H1 (cell line): ENCODE data around the gene PDIA5. TPM values are rescaled to one million over a fixed set of nuclear protein-coding genes. Genes with fewer than 3 reads are reported as not detected.

Experiments used
- CTCF ChIA-PET: fragments of 300-600 bp; sonication (Branson Sonifier 250); formaldehyde crosslinking; loops from one replicate; lab custom pipeline; 2021; ENCODE audit not compliant: partially characterized antibody; lab: Charles Lee
- POLR2A ChIA-PET: fragments of 300-600 bp; sonication (Branson Sonifier 250); formaldehyde crosslinking; loops from one replicate; lab custom pipeline; 2021; ENCODE audit warnings: inconsistent platforms; ENCODE audit not compliant: partially characterized antibody; lab: Charles Lee
- DNase-seq, 2 experiments: peaks; one replicate each; pipeline versions ENCODE4 v3.0.0 to v3.0.0-alpha.2; 2010 to 2022; ENCODE audit warnings: low spot score in 2 of 2, low read depth in 1 of 2, mixed read lengths in 1 of 2
- FAIRE-seq: peaks from 2 replicates; lab custom pipeline; 2011; peaks lifted over from hg19 to GRCh38; lab: Jason Lieb, UNC
- H2AFZ ChIP-seq: 2 replicates; pipeline ENCODE4 v1.8.1; 2012; ENCODE audit warnings: low read length, inconsistent platforms
- H2AK5ac ChIP-seq: 2 replicates; pipeline ENCODE4 v1.6.1; 2013; ENCODE audit warnings: low read depth, low read length
- H2BK120ac ChIP-seq: replicated peaks from 2 replicates; pipeline ENCODE3; 2013; ENCODE audit warnings: low read depth, low read length, inconsistent platforms
- H2BK12ac ChIP-seq: 2 replicates; pipeline ENCODE4 v1.6.1; 2013; ENCODE audit warnings: low read depth, low read length
- H2BK15ac ChIP-seq: 2 replicates; pipeline ENCODE4 v1.6.1; 2013; ENCODE audit warnings: low read length
- H2BK20ac ChIP-seq: 2 replicates; pipeline ENCODE4 v1.6.1; 2013; ENCODE audit warnings: low read length
- H2BK5ac ChIP-seq: 2 replicates; pipeline ENCODE4 v1.6.1; 2013; ENCODE audit warnings: low read depth, low read length
- H3K14ac ChIP-seq: 2 replicates; pipeline ENCODE4 v1.6.1; 2013; ENCODE audit warnings: inconsistent platforms; ENCODE audit not compliant: insufficient read length
- H3K18ac ChIP-seq: 2 replicates; pipeline ENCODE4 v1.6.1; 2013; ENCODE audit warnings: low read length; ENCODE audit errors: extremely low read depth
- H3K23ac ChIP-seq: 2 replicates; pipeline ENCODE4 v1.6.1; 2013; ENCODE audit warnings: inconsistent platforms; ENCODE audit not compliant: insufficient read length
- H3K23me2 ChIP-seq: 2 replicates; pipeline ENCODE4 v1.6.1; 2013; ENCODE audit warnings: low read depth, low read length
- H3K27ac ChIP-seq: 2 replicates; pipeline ENCODE4 v1.6.1; 2011; ENCODE audit warnings: low read depth, low read length, inconsistent platforms
- H3K27me3 ChIP-seq, 4 experiments: replicated peaks in 1 of 4; 1 replicate in 1 of 4; 2 replicates in 3 of 4; pipeline versions ENCODE4 v1.6.1 to v1.8.1; 2011 to 2013; ENCODE audit warnings: low read length in 3 of 4, mild to moderate bottlenecking in 3 of 4, inconsistent platforms in 2 of 4, mixed read lengths in 2 of 4, moderate library complexity in 1 of 4; ENCODE audit not compliant: control insufficient read depth in 3 of 4, insufficient read depth in 3 of 4; ENCODE audit errors: extremely low read depth in 1 of 4
- H3K36me3 ChIP-seq, 4 experiments: 2 replicates each; pipeline versions ENCODE4 v1.6.1 to v1.8.1; 2011 to 2013; ENCODE audit warnings: mild to moderate bottlenecking in 4 of 4, low read length in 3 of 4, moderate library complexity in 2 of 4, control low read depth in 1 of 4, inconsistent platforms in 1 of 4; ENCODE audit not compliant: insufficient read depth in 4 of 4, control insufficient read depth in 2 of 4
- H3K4ac ChIP-seq: replicated peaks from 2 replicates; pipeline ENCODE3; 2013; ENCODE audit warnings: low read length, low read depth, mixed read lengths, inconsistent platforms; ENCODE audit not compliant: insufficient read length
- H3K4me1 ChIP-seq, 4 experiments: replicated peaks in 1 of 4; 1 replicate in 1 of 4; 2 replicates in 3 of 4; pipeline versions ENCODE4 v1.6.1 to v1.8.1; 2011 to 2013; ENCODE audit warnings: low read length in 3 of 4, inconsistent platforms in 2 of 4, mixed read lengths in 1 of 4; ENCODE audit not compliant: insufficient read depth in 4 of 4, control insufficient read depth in 3 of 4
- H3K4me2 ChIP-seq, 2 experiments: 2 replicates each; pipeline versions ENCODE4 v1.6.1 to v1.8.1; 2011 to 2013; ENCODE audit warnings: low read depth in 2 of 2, low read length in 2 of 2, control low read depth in 1 of 2, inconsistent platforms in 1 of 2, mild to moderate bottlenecking in 1 of 2; ENCODE audit not compliant: insufficient read depth in 1 of 2
- H3K4me3 ChIP-seq, 4 experiments: fragments of 200-600, 300-600 bp in 1 of 4; sonication (generic), shearing (Covaris generic), sonication (Bioruptor Twin) in 1 of 4; 2 replicates each; pipeline versions ENCODE4 v1.5.1 to v1.8.1; 2011 to 2016; ENCODE audit warnings: low read length in 4 of 4, low read depth in 3 of 4, control low read depth in 2 of 4, inconsistent platforms in 2 of 4, mild to moderate bottlenecking in 2 of 4, mixed read lengths in 1 of 4, moderate library complexity in 1 of 4; ENCODE audit not compliant: insufficient read depth in 2 of 4; ENCODE audit errors: extremely low read depth in 1 of 4
- H3K56ac ChIP-seq: replicated peaks from 2 replicates; pipeline ENCODE3; 2013; ENCODE audit warnings: low read depth, mild to moderate bottlenecking, mixed read lengths, low read length, inconsistent platforms; ENCODE audit not compliant: insufficient read length
- H3K79me1 ChIP-seq: 2 replicates; pipeline ENCODE4 v1.6.1; 2013; ENCODE audit warnings: low read depth, low read length, control low read depth
- H3K79me2 ChIP-seq, 2 experiments: 2 replicates each; pipeline versions ENCODE4 v1.6.1 to v1.8.1; 2012 to 2013; ENCODE audit warnings: low read length in 2 of 2, mild to moderate bottlenecking in 2 of 2, inconsistent platforms in 1 of 2; ENCODE audit not compliant: insufficient read depth in 2 of 2, control insufficient read depth in 1 of 2
- H3K9ac ChIP-seq, 4 experiments: replicated peaks in 1 of 4; 1 replicate in 1 of 4; 2 replicates in 3 of 4; pipeline versions ENCODE4 v1.6.1 to v1.8.1; 2011 to 2013; ENCODE audit warnings: low read depth in 3 of 4, low read length in 3 of 4, control low read depth in 2 of 4, mild to moderate bottlenecking in 2 of 4, moderate library complexity in 2 of 4, inconsistent platforms in 1 of 4; ENCODE audit errors: extremely low read depth in 1 of 4
- H3K9me3 ChIP-seq, 2 experiments: 2 replicates each; pipeline versions ENCODE4 v1.6.1 to v1.8.1; 2012 to 2013; ENCODE audit warnings: mild to moderate bottlenecking in 2 of 2, moderate library complexity in 2 of 2, control low read depth in 1 of 2, inconsistent platforms in 1 of 2, low read depth in 1 of 2, low read length in 1 of 2, mixed read lengths in 1 of 2; ENCODE audit not compliant: insufficient read depth in 2 of 2
- H4K20me1 ChIP-seq, 2 experiments: replicated peaks in 1 of 2; 2 replicates each; pipeline versions ENCODE3 to v1.8.1; 2011 to 2013; ENCODE audit warnings: inconsistent platforms in 2 of 2, low read length in 2 of 2, mild to moderate bottlenecking in 1 of 2; ENCODE audit not compliant: insufficient read depth in 2 of 2, control insufficient read depth in 1 of 2
- H4K5ac ChIP-seq: 2 replicates; pipeline ENCODE4 v1.6.1; 2013; ENCODE audit warnings: low read length, low read depth, mixed read lengths, inconsistent platforms; ENCODE audit not compliant: insufficient read length
- H4K8ac ChIP-seq: 2 replicates; pipeline ENCODE4 v1.8.0; 2013; ENCODE audit warnings: mild to moderate bottlenecking, moderate library complexity, low read length, inconsistent platforms; ENCODE audit not compliant: insufficient read depth; ENCODE audit errors: extremely low read depth
- H4K91ac ChIP-seq: replicated peaks from 2 replicates; pipeline ENCODE3; 2013; ENCODE audit warnings: low read length, mixed read lengths, inconsistent platforms; ENCODE audit not compliant: insufficient read length
- ASH2L ChIP-seq: fragments of 200-600, 300-600 bp; sonication (generic); IDR thresholded peaks from one replicate; pipeline ENCODE4 v1.7.1; 2017; ENCODE audit warnings: low read length
- HDAC6 ChIP-seq: IDR thresholded peaks from one replicate; pipeline ENCODE4 v1.7.1; 2012; ENCODE audit warnings: low read depth, mild to moderate bottlenecking, inconsistent platforms, low read length, moderate library complexity
- SP1 ChIP-seq: IDR thresholded peaks from 2 replicates; pipeline ENCODE4 v1.6.1; 2011; ENCODE audit warnings: low read depth, low read length
- TEAD4 ChIP-seq: IDR thresholded peaks from 2 replicates; pipeline ENCODE4 v1.6.1; 2012; ENCODE audit warnings: low read depth, low read length, inconsistent platforms, mixed read lengths
- WGBS, 2 experiments: shearing (Covaris generic) in 1 of 2; methylation state at CpG; one replicate each; pipeline versions ENCODE4 v1.1.6 to v1.1.7; 2013 to 2015; ENCODE audit warnings: low lambda C conversion rate in 2 of 2, mixed read lengths in 2 of 2, inconsistent platforms in 1 of 2, low coverage in 1 of 2, missing lambda C conversion rate in 1 of 2; ENCODE audit not compliant: insufficient replicate concordance in 2 of 2, insufficient coverage in 1 of 2, insufficient read length in 1 of 2; ENCODE audit errors: extremely low coverage in 1 of 2, missing lambda C conversion rate in 1 of 2; 5-methylcytosine and 5-hydroxymethylcytosine counted together
- polyA plus RNA-seq, 7 experiments: library from polyadenylated mRNA; depleted of rRNA in 3 of 7; stranded (reverse) in 5 of 7; unstranded in 2 of 7; fragments of >200 nt in 5 of 7; fragments of 200-250 nt in 2 of 7; gene quantifications; 1 replicate in 5 of 7; 2 replicates in 1 of 7; 4 replicates in 1 of 7; pipeline versions ENCODE4 v1.2.1 to v1.2.3, GENCODE V29; 2011 to 2013; ENCODE audit warnings: missing spikeins in 2 of 7, mixed read lengths in 2 of 7
- total RNA-seq: library from RNA; stranded (reverse); fragmentation: NEBNext Ultra II Directional; extraction: Animal tissue kit (Norgen Biotek cat#: 25700); gene quantifications from 2 replicates; pipeline ENCODE4 v1.2.1, GENCODE V29; 2021

PDIA5 gene
- total and polyA plus RNA-seq, 2 of the 8 experiments (the other 6 are each of a cell fraction or from before 2014, with no cell fraction given) = 18.2 to 32.8 TPM

- Histone ChIP-seq H4K8ac (no peak overlapping the region), H2BK20ac (0 out of 2 replicates have a peak overlapping the region, but pooled peaks have one; percentile 16), H3K4ac (no peak overlapping the region), H3K9me3 (no peaks in the 10 kb centered on the region), H3K27ac (peak overlapping the region; percentile 48; the same call in 1 of the 2 replicates), H3K23me2 (no peaks in the 10 kb centered on the region), H4K20me1 (peaks cover 1 to 3% of the 10 kb centered on the region in 2 experiments), H2BK12ac (peak overlapping the region; percentile 35), H3K23ac (no peak overlapping the region), H3K27me3 (no peaks in the 10 kb centered on the region), H2BK5ac (peak overlapping the region; percentile 50), H2BK120ac (no peak overlapping the region), H3K4me1 (peaks cover 4 to 20% (median 12%) of the 10 kb centered on the region in 4 experiments), H3K4me2 (peak overlapping the region in 1 of 2 experiments; percentile 53; a peak in 2 of 4 replicates), H3K36me3 (peaks cover 2 to 18% (median 6%) of the 10 kb centered on the region in 4 experiments; a peak in 6 of 8 replicates), H2AFZ (no peak overlapping the region), H3K9ac (no peak overlapping the region), H4K91ac (peak overlapping the region; percentile 8), H2AK5ac (0 out of 2 replicates have a peak overlapping the region, but pooled peaks have one; percentile 53), H2BK15ac (no peak overlapping the region; the same call in 1 of the 2 replicates), H3K79me1 (peaks cover 10% of the 10 kb centered on the region), H3K4me3 (no peak overlapping the region), H3K56ac (no peak overlapping the region), H3K14ac (no peak overlapping the region), H3K79me2 (no peaks in the 10 kb centered on the region), H3K18ac (peak overlapping the region; percentile 85), H4K5ac (no peak overlapping the region)
- DNase-seq (no peak), FAIRE-seq (peak; percentile 74)
- POLR2A ChIA-PET = interaction anchor here (1.0 kb wide), 1 partner anchor 17 kb away, joined by 3 read pairs; no protein-coding TSS in a partner anchor
- CTCF ChIA-PET = interaction anchor here (0.6 to 2.4 kb wide), 13 partner anchors 9 to 268 kb away, joined by 3 to 10 read pairs (median 4); no protein-coding TSS in a partner anchor
- 83% methylated on average over 6 of the region's 6 CpGs; no CpG with 5 or more reads in 1 of the 2 experiments for WGBS, 2 experiments
- TF ChIP-seq HDAC6 = no peak
- TF ChIP-seq ASH2L = peak; percentile 53
- TF ChIP-seq TEAD4 = peak; percentile 88
- TF ChIP-seq SP1 = 0 out of 2 replicates have a peak, but pooled peaks have one; percentile 26
- TF ChIP-seq, all 59 proteins: peak for 3
Observed at GRCh38 chr3:123098426-123099330, 31.9 kb downstream of the PDIA5 start.
